A549 (cell line): ENCODE measurements around the gene MTARC1.

Source experiments
- EP300 ChIP-seq, 2 experiments: fragments of >200 bp; sonication (Bioruptor Twin); formaldehyde crosslinking; IDR thresholded peaks; 2 replicates in 1 of 2; 3 replicates in 1 of 2; pipeline ENCODE4 v1.6.1; 2016 to 2017
- POLR2A ChIP-seq: IDR thresholded peaks from 2 replicates; pipeline ENCODE4 v1.6.1; 2012; ENCODE audit warnings: mild to moderate bottlenecking, low read length
- TF ChIP-seq, protein P1 (sequence below): fragments of 200-600 bp; sonication (generic); IDR thresholded peaks from 2 replicates; pipeline ENCODE4 v1.6.1; 2016; ENCODE audit warnings: antibody characterized with exemption, mild to moderate bottlenecking, moderate library complexity
- TF ChIP-seq, protein P2 (sequence below): fragments of 150-350 bp; IDR thresholded peaks from 2 replicates; pipeline ENCODE4 v1.6.1; 2014; ENCODE audit warnings: low read depth, mild to moderate bottlenecking, low read length
- TF ChIP-seq, protein P3 (sequence below): fragments of >200 bp; sonication (Bioruptor Twin); formaldehyde crosslinking; IDR thresholded peaks from 3 replicates; pipeline ENCODE4 v1.5.1; 2016

DNA sequence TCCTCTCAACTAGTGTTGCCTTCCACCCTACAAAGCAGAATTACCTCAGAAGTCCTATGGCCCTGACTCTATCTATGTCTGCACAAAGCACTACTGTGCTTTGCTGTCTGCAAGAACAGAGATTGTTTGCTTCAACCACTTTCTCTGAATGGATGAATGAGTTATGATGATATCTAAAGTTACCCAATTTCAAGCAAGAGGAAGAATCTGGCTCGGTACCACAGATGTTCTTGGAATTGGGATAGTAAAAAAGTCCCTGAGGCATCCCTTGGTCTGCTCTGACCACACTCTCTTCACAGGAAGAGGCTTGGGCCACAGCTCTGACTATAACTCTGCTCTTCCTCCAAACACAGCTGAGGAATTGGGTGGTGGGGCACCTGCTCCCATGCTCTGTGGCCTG lies 31.2 kb downstream of the MTARC1 start:
- no peak for TF ChIP-seq EP300 (IDR thresholded peaks at IDR 0.05)
- TF ChIP-seq POLR2A = no peak
- TF ChIP-seq, protein P1, sequence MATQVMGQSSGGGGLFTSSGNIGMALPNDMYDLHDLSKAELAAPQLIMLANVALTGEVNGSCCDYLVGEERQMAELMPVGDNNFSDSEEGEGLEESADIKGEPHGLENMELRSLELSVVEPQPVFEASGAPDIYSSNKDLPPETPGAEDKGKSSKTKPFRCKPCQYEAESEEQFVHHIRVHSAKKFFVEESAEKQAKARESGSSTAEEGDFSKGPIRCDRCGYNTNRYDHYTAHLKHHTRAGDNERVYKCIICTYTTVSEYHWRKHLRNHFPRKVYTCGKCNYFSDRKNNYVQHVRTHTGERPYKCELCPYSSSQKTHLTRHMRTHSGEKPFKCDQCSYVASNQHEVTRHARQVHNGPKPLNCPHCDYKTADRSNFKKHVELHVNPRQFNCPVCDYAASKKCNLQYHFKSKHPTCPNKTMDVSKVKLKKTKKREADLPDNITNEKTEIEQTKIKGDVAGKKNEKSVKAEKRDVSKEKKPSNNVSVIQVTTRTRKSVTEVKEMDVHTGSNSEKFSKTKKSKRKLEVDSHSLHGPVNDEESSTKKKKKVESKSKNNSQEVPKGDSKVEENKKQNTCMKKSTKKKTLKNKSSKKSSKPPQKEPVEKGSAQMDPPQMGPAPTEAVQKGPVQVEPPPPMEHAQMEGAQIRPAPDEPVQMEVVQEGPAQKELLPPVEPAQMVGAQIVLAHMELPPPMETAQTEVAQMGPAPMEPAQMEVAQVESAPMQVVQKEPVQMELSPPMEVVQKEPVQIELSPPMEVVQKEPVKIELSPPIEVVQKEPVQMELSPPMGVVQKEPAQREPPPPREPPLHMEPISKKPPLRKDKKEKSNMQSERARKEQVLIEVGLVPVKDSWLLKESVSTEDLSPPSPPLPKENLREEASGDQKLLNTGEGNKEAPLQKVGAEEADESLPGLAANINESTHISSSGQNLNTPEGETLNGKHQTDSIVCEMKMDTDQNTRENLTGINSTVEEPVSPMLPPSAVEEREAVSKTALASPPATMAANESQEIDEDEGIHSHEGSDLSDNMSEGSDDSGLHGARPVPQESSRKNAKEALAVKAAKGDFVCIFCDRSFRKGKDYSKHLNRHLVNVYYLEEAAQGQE = no peak
- TF ChIP-seq, protein P2, sequence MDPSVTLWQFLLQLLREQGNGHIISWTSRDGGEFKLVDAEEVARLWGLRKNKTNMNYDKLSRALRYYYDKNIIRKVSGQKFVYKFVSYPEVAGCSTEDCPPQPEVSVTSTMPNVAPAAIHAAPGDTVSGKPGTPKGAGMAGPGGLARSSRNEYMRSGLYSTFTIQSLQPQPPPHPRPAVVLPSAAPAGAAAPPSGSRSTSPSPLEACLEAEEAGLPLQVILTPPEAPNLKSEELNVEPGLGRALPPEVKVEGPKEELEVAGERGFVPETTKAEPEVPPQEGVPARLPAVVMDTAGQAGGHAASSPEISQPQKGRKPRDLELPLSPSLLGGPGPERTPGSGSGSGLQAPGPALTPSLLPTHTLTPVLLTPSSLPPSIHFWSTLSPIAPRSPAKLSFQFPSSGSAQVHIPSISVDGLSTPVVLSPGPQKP = no peak
- TF ChIP-seq, protein P3, sequence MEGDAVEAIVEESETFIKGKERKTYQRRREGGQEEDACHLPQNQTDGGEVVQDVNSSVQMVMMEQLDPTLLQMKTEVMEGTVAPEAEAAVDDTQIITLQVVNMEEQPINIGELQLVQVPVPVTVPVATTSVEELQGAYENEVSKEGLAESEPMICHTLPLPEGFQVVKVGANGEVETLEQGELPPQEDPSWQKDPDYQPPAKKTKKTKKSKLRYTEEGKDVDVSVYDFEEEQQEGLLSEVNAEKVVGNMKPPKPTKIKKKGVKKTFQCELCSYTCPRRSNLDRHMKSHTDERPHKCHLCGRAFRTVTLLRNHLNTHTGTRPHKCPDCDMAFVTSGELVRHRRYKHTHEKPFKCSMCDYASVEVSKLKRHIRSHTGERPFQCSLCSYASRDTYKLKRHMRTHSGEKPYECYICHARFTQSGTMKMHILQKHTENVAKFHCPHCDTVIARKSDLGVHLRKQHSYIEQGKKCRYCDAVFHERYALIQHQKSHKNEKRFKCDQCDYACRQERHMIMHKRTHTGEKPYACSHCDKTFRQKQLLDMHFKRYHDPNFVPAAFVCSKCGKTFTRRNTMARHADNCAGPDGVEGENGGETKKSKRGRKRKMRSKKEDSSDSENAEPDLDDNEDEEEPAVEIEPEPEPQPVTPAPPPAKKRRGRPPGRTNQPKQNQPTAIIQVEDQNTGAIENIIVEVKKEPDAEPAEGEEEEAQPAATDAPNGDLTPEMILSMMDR = no peak
